ENCODE data around the gene CGA.
"Not testable (repeated sequence)": the region's sequence is repeated elsewhere in the genome, so short reads cannot be mapped to it uniquely, and the experiment has no call there.

Gene CGA

DNA sequence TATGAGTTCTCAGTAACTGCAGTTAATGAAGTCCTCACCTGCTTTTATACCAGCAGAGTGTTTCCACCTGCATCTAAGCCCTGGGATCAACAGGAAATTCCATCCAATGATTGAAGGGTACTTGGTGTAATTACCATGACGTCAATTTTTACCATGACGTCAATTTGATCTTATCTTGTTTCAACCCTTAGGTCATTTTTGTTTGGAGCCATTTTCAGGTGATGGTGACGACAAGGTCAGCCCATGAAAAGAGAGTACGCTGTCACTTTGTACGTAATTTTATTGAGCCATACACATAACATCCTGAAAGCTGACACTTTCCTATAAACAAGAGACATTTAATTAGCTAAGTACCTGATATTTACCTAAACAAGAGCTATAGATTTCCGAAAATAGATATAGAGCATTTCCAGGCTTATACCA lies at the start of gene CGA:
Gene CGA (minus strand): TSS at position 20 of the 423 bp plus-strand sequence. CDS start 6,906 bp downstream, outside the sequence.
- DNase-seq = no peak

DNA sequence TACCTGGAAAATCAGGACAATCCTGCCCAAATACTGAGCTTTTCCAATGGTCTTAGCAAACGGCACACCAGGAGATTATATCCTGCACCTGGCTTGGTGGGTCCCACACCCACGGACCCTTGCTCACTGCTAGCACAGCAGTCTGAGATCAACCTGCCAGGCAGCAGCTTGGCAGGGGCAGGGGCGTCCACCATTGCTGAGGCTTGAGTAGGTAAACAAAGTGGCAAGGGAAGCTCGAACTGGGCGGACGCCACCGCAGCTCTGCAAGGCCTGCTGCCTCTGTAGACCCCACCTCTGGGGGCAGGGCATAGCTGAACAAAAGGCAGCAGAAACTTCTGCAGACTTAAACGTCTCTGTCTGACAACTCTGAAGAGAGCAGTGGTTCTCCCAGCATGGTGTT lies 45.0 kb upstream of the CGA start:
- DNase-seq = not testable (repeated sequence)

DNA sequence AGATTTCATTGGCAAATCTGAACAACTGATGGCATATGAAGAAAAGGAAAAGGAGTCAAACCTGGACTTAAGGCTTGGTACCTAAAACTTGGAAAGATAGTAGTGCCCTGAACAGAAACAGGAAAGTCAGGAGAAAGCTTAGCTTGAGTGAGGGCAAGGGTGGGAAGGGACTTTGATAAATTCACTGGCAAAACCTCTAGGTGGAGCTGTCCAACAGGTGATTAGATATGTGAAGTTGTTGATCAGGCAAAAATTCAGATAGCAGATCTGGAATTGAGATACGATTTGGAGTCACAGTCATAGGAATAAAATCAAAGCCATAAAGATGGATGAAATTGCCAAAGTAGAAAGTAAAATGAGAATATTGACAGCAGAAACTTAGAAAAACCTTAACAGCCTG lies 44.3 kb upstream of the CGA start:
- DNase-seq = no peak

DNA sequence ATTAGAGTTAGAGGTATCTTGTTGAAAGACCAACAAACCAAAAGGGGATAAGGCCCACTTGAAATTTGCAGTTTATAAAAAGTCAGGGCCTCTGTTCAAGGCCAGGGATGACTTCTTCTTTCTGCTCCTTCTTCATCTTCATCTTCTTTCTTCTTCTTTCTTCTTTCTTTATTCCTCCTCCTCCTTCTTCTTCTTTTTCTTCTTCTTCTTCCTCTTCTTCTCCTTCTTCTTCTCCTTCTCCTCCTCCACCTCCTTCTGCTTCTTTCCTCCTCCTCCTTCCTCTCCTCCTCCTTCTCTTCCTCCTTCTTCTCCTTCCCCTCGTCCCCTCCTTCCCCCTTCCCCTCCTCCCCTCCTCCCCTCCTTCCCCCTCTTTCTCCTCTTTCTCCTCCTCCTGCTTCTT lies 42.1 kb upstream of the CGA start:
- DNase-seq = no peak

DNA sequence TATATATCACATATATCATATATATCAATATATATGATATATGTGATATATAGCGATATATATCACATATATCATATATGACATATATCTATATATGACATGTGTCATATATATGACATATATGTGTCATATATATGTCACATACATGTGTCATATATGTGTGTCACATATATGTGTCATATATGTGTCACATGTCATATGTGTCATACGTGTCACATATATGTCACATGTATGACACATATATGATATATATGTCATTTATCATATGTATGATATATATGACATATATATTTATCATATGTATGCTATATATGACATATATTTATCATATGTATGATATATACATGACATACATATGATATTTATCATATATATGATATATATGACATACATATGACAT lies 32.8 kb upstream of the CGA start:
- no peak for DNase-seq

DNA sequence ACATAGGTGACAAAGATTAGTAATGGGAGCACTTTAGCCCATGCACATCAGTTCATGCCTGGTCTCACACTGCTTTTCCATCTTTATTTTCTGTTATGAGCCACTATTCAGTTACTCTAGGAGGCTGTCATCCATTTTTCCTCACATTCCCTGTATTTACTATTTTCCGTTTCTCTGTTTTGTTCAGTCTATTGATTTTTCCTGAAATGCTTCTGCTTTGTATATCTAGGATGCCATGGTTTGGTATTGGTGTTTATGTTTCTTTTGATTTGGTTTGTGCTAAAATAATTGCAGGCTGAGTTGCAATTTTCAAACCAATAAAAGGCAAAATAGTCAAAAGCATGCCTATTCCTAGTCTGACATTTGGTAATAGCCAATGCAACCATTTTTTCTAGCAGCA lies 31.6 kb upstream of the CGA start:
- no peak for DNase-seq

DNA sequence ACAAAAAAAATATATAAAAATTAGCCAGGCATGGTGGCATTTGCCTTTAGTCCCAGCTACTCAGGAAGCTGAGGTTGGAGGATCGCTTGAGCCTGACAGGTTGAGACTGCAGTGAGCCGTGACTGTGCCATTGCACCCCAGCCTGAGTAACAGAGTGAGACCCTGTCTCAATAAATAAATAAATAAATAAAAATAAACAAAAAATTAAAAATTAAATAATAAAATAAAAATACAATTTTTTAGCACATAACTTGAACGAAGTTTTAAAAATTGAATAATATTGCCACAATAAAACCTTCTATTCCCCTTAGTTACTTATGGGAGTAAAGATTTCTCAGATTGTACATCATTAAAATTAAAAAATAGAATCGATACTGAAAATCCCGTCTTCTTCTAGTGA lies 29.2 kb upstream of the CGA start:
- DNase-seq = no peak

DNA sequence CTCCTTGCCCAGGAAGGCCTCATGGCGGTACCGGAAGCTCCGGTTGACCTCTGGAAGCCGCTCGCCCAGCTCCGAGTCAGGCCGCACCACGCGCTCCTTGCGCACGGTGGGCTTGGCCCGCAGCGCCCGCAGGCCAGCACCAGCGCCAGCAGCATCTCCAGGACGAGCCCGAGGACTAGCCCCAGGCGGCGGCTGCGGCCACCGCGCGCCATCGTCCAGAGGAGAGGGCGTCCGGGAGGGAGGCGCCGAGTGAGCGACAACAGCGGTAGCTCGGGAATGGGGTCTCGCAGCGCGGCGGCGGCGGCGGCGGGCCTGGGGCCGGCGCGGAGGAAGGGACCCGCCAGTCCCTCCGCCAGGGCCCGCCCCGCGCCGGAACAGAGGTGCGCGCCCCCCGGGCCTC lies 27.6 kb upstream of the CGA start:
- DNase-seq = no peak

DNA sequence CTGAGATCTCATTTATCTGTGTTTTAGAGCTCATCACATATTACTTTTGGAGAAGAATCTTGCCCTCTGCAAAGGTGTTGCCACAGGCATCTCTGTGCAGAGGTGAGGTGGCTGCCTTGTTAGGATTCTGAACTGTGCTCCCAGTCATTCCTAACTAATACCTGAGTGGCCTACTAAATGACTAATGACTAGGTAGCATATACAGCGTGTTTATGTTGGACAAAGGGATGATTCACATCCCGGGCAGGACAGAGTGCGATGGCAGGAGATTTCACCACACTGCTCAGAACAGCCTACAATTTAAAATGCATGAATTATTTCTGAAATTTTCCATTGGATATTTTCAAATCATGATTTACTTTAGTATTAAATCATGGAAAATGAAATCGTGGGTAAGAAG lies 23.1 kb upstream of the CGA start:
- DNase-seq = no peak

DNA sequence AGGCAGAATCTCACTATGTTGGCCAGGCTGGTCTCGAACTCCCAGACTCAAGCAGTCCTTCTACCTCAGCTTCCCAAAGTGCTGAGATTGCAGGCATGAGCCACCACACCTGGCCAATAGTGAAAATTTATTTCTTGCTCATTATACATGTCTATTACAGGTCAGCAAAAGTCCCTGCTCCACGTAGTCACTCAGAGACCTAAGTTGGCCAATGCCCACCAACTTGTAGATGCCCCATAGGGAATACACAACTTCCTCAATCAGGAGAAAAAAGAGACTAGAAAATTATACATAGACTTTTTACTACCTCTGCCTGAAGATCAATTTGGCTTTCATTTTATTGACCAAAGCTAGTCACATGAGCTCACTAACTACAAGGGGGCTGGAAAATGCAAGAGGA lies 22.0 kb upstream of the CGA start:
- DNase-seq = no peak

DNA sequence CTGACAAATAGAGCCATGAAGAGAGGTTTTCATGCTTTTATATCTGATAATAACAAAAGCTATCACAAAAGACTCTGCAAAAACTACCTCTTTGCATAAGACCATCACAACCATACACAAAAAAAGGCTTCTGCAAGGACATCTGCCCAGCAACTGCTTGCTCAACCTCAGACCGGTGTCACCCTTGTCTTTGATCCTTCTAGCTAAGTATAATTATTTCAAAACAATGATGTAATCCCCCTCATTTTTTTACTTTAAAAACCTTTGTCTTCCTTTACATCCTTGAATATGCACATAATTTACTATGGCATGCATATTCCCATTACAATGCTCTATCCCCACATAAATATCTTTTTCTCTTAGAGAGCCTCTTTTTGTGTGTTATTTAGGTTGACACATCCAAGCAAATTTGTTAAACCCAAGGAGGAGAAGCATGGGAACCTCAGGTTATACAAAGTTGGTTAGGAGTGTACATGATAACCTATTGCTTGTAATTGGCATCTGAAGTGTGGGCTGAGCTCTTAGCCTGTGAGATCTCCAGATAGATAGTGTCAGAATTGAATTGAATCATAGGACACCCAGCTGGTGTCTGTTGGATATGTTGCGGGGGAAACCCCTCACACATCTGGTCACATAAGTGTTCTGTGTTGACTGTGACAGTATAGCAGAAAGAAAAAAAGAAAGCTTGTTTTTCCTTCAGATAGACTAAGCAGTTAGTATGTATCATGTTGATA lies 20.7 kb upstream of the CGA start:
- no peak for DNase-seq

DNA sequence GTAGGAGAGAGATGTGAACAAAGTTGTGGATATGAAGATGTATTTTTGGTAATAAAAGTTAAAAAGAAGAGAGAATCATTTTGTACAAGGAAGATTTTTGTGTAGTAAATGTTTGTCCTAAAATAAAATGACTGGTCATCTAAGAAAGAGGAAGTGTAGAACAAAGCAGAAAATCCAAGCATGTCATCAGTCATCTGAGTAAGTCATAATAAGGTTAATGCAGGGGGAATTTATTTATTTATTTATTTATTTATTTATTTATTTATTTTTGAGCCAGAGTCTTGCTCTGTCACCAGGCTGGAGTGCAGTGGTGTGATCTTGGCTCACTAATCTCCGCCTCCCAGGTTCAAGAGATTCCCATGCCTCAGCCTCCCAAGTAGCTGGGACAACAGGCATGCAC lies 15.7 kb upstream of the CGA start:
- DNase-seq = no peak

DNA sequence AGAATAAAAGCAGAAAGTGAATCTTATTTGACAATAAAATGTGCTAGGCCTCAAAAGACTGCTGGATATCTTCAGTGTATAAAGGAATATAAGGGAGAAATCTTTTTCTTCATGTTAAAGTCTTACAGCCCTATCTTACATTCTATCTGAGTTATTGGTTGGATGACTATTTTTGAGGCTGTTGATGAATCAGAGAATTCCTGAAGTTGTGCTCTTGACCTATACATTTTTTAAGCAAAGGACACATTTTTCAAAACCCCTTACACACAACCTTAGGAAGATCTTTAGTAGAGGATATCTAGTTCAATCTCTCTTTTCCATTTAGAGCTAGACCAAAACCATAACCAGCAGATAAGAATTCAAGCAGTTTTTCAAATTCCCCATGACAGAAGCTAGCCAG lies 10.9 kb upstream of the CGA start:
- DNase-seq = no peak

DNA sequence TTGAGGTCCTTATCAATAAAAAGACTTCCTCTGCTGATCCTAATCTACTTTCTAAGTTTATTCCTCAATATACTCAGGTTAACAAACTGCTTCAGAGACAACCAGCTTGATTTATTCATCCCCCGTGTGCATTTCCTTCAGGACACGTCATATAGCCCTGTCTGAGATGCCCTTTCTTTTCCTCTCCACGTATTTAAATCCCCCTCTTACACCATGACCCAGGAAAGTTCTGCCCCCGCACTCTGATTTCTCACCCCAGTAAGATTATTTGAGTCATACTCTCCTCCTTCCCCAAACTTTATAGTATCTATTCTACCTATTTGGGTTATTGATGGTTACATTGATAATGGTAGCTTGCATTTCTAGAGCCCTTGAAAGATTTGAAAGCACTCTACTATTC lies 9.8 kb upstream of the CGA start:
- DNase-seq = no peak

DNA sequence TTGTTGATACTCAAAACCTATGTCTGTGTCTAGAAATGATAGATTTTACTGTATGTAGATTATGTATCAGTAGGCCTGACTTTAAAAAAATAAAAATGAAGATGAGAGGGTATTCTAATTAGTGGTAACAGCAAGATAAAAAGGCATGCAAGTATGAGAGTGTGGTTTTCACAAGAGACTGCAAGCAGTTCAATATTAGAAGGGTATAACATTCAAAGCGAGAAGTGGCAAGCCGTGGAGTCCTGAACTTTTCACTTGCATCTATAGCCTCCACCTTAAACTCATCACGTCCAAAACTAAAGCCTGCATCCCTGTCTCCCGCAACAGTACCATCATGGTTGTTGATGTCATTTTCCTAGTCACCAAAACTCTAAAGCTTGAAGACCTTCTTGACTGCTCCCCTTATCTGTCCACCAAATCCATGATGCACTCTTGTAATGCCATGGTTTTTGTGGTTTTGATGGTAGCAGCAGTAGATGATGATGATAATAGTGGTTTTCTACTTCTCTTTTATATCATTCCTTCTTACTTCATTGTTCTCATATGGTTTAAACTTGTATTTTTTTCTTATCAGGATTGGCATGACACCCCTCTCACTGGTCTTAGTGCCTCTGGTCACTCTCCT lies 9.2 kb upstream of the CGA start:
- DNase-seq = no peak

DNA sequence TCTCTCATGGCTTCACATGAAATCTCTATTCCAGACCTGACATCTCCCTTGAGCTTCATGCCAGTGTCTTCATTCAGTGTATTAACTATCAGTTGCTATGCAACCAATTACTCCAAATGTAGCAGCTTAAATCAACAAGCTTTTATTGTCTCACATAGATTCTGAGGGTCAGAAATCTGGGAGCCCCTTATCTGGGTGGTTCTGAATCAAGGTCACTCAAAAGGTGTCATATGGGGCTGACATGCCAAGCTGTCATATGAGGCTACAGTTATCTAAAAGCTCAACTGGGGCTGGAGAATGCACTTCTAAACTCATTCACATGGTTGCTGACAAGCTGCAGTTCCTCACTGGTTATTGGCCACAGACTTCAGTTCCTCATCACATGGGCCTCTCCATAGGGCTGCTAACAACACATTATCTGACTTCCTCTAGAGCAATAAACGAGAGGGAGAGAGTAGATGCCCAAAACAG lies 7.3 kb upstream of the CGA start:
- no peak for DNase-seq

DNA sequence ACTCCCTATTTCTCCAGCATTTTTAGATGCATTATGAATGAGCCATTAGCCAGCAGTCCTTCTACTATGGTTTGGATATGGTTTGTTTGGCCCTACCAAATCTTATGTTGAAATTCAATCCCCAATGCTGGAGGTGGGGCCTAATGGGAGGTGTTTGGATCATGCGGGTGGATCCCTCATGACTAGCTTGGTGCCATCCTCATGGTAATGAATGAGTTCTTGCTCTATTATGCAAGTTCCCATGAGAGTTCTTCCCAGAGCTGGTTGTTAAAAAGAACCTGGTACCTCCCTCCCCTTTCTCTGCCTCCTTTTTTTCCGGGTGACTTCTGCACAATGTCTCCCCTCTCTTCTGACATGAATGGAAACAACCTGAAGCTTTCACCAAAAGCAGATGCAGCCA lies 6.2 kb upstream of the CGA start:
- DNase-seq = no peak

DNA sequence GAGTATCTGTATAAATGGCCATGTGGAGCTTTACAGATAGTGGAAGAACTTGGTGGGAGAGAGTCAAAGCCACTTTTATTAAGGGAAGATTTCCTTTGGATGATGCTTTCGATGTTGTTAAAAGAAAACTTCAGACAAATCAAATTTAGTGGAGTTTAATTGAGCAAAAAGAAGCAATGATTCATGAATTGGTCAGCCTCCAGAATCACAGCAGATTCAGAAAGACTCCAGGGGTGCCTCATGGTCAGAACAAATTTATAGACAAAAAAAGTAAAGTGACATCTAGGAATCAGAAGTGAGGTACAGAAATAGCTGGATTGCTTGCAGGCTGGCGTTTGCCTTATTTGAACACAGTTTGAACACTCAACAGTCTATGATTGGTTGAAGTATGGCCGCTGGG lies 5.3 kb upstream of the CGA start:
- no peak for DNase-seq

DNA sequence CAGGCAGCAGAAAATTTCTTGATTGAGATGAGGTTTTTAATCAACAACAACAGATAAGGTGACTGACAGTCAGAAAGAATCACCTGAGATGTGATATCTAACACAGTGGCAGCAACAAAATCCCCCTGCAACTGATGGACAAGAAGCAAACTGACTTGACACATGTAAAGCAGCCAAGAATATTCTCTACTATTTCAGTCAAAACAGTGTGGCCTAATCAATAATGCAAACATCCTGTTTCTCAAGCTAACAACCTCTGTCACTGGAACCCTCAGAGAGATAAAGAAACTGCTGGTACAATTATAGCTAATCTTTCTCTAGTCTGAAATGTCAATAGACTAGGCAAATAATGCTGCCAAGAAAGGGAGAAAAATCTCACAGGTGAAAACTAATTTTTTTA lies 4.6 kb upstream of the CGA start:
- DNase-seq = no peak

DNA sequence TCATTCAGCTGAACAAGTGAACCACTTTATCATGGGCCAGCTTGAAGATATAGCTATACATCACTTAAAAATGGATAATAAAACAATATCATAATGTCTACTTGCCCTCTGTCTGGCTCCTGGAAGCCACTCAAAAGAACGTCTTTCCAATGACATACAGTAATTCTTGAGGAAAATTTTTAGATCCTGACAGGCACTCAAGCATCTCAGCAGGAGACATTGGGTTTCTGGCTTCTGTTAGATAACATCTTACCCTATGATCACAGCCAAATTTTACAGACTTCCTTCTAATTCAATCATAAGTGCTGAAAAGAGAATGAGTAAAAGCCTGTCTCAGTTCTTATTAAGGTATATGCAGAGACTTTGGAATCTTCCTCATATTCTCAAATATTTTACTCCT lies 330 bp downstream of the CGA start:
- no peak for DNase-seq

DNA sequence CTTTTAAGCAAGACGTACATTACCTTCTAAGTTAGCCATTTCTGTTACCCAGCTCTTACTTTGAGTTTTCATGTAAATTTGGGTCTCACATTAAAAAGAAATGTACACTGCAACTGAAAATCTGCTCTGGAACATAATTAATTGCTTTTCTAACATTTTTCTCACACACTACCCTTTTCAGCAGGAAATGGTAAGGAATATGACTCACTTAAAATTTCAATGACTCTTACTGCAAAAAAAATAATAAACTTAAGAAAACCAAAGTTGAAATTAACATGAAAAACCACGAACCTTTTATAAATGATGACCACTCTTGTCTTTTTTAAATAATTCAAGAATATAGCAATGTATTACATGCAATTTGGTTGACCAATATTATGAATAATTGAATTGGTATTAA lies 1.3 kb downstream of the CGA start:
- no peak for DNase-seq

DNA sequence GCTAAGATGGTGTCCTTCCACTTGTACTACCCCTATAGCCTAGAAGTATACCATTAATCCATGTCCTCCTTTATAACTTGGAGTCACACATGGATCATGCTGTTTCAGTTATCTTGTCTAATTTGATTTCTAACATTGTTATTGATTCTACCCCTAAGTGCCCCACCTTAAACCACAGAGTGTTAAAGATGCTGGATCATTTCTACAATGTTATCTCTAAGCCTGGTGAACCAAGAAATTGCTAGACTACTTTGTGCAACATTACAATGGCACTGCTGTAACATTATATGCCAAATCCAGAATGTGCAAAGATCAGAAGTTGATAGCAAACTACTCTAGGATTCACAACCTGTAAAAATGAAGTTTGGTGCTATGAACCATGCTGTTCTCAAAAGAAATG lies 1.7 kb downstream of the CGA start:
- no peak for DNase-seq

DNA sequence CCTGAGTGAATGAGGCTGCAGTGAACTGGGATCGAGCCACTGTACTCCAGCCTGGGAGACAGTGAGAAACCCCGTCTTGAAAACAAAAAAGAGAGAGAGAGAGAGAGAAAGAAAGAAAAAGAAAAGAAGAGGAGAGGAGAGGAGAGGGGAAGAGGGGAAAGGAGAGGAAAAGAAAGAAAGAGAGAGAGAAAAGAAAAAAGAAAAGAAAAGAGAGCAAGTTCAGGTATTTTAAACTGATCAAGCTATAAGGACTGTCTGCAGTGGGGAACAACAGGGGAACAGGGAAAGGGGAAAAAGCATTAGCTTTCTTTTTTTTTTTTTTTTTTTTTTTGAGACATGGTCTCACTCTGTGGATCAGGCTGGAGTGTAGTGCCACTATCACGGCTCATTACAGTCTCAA lies 2.5 kb downstream of the CGA start:
- DNase-seq = no peak

DNA sequence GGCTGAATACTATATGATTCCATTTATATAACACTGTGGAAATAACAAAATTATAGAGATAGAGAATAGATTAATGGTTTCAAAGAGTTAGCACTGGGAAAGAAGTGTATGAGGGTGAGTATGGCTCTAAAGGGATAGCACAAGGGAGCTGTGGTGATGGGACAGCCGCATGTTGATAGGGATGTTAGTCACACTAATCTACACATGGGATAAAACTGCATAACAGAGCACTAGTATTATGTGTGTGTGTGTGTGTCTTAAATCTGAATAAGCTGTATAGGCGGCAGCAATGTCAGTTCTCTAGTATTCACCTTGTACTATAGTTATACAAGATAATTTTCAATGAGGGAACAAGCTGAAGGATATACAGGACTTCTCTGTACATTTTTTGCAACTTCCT lies 5.8 kb downstream of the CGA start:
- DNase-seq = no peak

DNA sequence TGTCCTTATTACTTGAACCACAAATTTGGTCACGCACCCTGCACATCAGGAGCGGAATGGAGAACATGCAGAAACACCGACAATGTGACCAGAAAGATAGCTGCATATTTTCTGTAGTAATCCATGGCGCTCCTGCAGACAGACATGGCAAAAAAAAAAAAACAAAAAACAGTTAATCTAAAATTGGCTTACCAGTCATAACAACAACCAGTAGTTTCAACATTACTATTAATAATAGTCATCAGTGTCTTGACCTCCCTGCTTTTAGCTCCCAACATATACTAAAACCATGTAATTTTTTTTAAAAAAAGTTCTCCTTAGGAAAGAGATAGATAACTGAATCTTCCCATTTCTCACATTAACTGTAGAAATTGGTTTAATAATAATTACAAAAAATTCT lies 6.8 kb downstream of the CGA start:
- DNase-seq = no peak
